CD14-positive monocyte (primary cell): ENCODE data around the gene AKT1S1. TPM values are rescaled to one million over a fixed set of nuclear protein-coding genes. Genes with fewer than 3 reads are reported as not detected.

Experiments
- DNase-seq, 3 donors: peaks; one replicate each; pipeline ENCODE4 v3.0.0-alpha.2; 2011 to 2022
- H2AFZ ChIP-seq: 2 replicates; pipeline ENCODE4 v1.6.0; 2012; ENCODE audit warnings: mild to moderate bottlenecking, low read depth, low read length, inconsistent platforms; ENCODE audit not compliant: insufficient read depth, poor library complexity, severe bottlenecking
- H3K27ac ChIP-seq, 2 donors: 1 replicate in 1 of 2; 2 replicates in 1 of 2; pipeline ENCODE4 v1.5.1; 2012 to 2013; ENCODE audit warnings: low read length in 2 of 2, control low read depth in 1 of 2, inconsistent platforms in 1 of 2, low read depth in 1 of 2, mild to moderate bottlenecking in 1 of 2
- H3K27me3 ChIP-seq, 2 donors: one replicate each; pipeline versions ENCODE4 v1.6.0 to v1.6.1; 2011 to 2013; ENCODE audit warnings: low read length in 2 of 2; ENCODE audit not compliant: control insufficient read depth in 2 of 2, insufficient read depth in 2 of 2
- H3K36me3 ChIP-seq, 2 donors: replicated peaks in 1 of 2; 1 replicate in 1 of 2; 2 replicates in 1 of 2; pipeline versions ENCODE4 v1.5.1 to v1.6.1; 2012 to 2013; ENCODE audit warnings: low read length in 2 of 2, control low read depth in 1 of 2, inconsistent platforms in 1 of 2, mild to moderate bottlenecking in 1 of 2; ENCODE audit not compliant: insufficient read depth in 2 of 2, control insufficient read depth in 1 of 2
- H3K4me1 ChIP-seq, 2 donors: 1 replicate in 1 of 2; 2 replicates in 1 of 2; pipeline versions ENCODE4 v1.5.1 to v1.6.1; 2012 to 2013; ENCODE audit warnings: low read length in 2 of 2, control low read depth in 1 of 2, inconsistent platforms in 1 of 2, mild to moderate bottlenecking in 1 of 2, moderate library complexity in 1 of 2; ENCODE audit not compliant: insufficient read depth in 2 of 2, control insufficient read depth in 1 of 2
- H3K4me2 ChIP-seq: replicated peaks from 2 replicates; pipeline ENCODE3; 2012; ENCODE audit warnings: low read length, moderate library complexity, mild to moderate bottlenecking; ENCODE audit not compliant: poor library complexity, severe bottlenecking; ENCODE audit errors: extremely low read depth
- H3K4me3 ChIP-seq, 3 experiments: fragments of 200-600 bp in 1 of 3; sonication (generic) in 1 of 3; replicated peaks in 1 of 3; 1 replicate in 2 of 3; 2 replicates in 1 of 3; pipeline ENCODE4 v1.5.1; 2011 to 2013; ENCODE audit warnings: low read length in 3 of 3, mild to moderate bottlenecking in 3 of 3, control low read depth in 2 of 3, low read depth in 2 of 3, inconsistent platforms in 1 of 3, moderate library complexity in 1 of 3
- H3K79me2 ChIP-seq: 2 replicates; pipeline ENCODE4 v1.6.0; 2012; ENCODE audit warnings: mild to moderate bottlenecking, control low read depth, inconsistent platforms, low read length, moderate library complexity; ENCODE audit not compliant: insufficient read depth
- H3K9ac ChIP-seq: 2 replicates; pipeline ENCODE4 v1.6.0; 2017; ENCODE audit warnings: low read length, mild to moderate bottlenecking; ENCODE audit not compliant: insufficient read depth, poor library complexity, severe bottlenecking
- H3K9me3 ChIP-seq, 2 donors: replicated peaks in 1 of 2; 1 replicate in 1 of 2; 2 replicates in 1 of 2; pipeline versions ENCODE4 v1.5.1 to v1.6.1; 2012 to 2013; ENCODE audit warnings: low read length in 2 of 2, control low read depth in 1 of 2; ENCODE audit not compliant: control insufficient read depth in 1 of 2, insufficient read depth in 1 of 2
- H4K20me1 ChIP-seq: 2 replicates; pipeline ENCODE4 v1.6.0; 2012; ENCODE audit warnings: mild to moderate bottlenecking, low read length, control low read depth, moderate library complexity; ENCODE audit not compliant: insufficient read depth
- H3K27ac Mint-ChIP-seq, 7 donors: one replicate each; pipeline ENCODE4 v1.8.0; 2020; ENCODE audit warnings: mild to moderate bottlenecking in 7 of 7, mixed read lengths in 7 of 7, moderate library complexity in 6 of 7, inconsistent platforms in 2 of 7
- H3K27me3 Mint-ChIP-seq, 3 donors: one replicate each; pipeline ENCODE4 v1.8.0; 2021 to 2022; ENCODE audit warnings: low read depth in 3 of 3, mild to moderate bottlenecking in 3 of 3, mixed read lengths in 3 of 3, moderate library complexity in 3 of 3, inconsistent platforms in 1 of 3
- H3K36me3 Mint-ChIP-seq, 2 donors: one replicate each; pipeline ENCODE4 v1.8.0; 2020; ENCODE audit warnings: mixed read lengths in 2 of 2, inconsistent platforms in 1 of 2, mild to moderate bottlenecking in 1 of 2
- H3K4me1 Mint-ChIP-seq: one replicate; pipeline ENCODE4 v1.8.0; 2020; ENCODE audit warnings: mild to moderate bottlenecking, mixed read lengths
- H3K4me3 Mint-ChIP-seq, 2 donors: one replicate each; pipeline ENCODE4 v1.8.0; 2020; ENCODE audit warnings: mild to moderate bottlenecking in 2 of 2, mixed read lengths in 2 of 2, moderate library complexity in 1 of 2
- H3K9me3 Mint-ChIP-seq, 7 donors: one replicate each; pipeline ENCODE4 v1.8.0; 2020 to 2022; ENCODE audit warnings: mixed read lengths in 7 of 7, mild to moderate bottlenecking in 6 of 7, moderate library complexity in 6 of 7, inconsistent platforms in 2 of 7
- WGBS: methylation state at CpG from one replicate; pipeline ENCODE4 v1.1.5; 2013; ENCODE audit warnings: missing lambda C conversion rate; ENCODE audit not compliant: insufficient coverage; 5-methylcytosine and 5-hydroxymethylcytosine counted together
- intact Hi-C, 2 donors: fragments of 100-400 bp; cut with micrococcal nuclease; formaldehyde crosslinking; loops; one replicate each; pipeline versions ENCODE4 v1.15.0 to v1.15.1; 2023
- polyA plus RNA-seq, 3 donors: library from polyadenylated mRNA; depleted of rRNA in 1 of 3; unstranded in 2 of 3; stranded (reverse) in 1 of 3; fragments of 300-500 nt in 2 of 3; fragments of >200 nt in 1 of 3; fragmentation: Illumina TruSeq in 2 of 3; gene quantifications; 1 replicate in 2 of 3; 2 replicates in 1 of 3; pipeline ENCODE4 v1.2.3, GENCODE V29; 2012 to 2021
- TF ChIP-seq, protein P1 (sequence below): fragments of 200-600 bp; IDR thresholded peaks from one replicate; pipeline ENCODE4 v1.8.0; 2022; ENCODE audit warnings: antibody characterized with exemption, mild to moderate bottlenecking

The AKT1S1 gene
- polyA plus RNA-seq, 3 donors: 5.4 to 18.2 (median 6.6) TPM

DNA sequence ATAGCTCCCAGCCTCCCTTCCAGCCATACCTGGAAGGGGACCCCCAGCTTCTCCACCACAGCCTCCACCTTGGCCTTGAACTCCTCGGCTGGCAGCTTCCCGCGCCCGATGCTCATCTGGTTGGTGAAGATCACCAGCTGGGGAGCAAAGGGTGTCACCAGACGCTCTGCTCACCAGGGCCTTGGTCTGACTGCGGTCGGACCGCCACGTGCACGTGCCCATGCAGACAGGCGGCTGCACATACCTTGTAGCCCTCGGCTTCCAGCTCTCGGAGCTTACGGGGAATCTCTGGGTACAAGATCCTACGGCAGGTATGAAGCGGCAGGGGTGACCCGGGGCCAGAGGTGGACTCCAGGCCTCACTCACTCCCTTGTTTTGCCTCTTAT lies 13.2 kb downstream of the AKT1S1 start:
- H3K27ac ChIP-seq: no peak overlapping the region
- H3K9ac ChIP-seq: no peak overlapping the region
- Mint-ChIP-seq H3K27ac (peak overlapping the region in 1 of 7 donors; percentile 46), H3K4me3 (peak overlapping the region in 1 of 2 donors; percentile 31), H3K27me3 (no peaks in the 10 kb centered on the region), H3K9me3 (no peaks in the 10 kb centered on the region), H3K36me3 (peaks cover 37 to 61% of the 10 kb centered on the region in 2 donors), H3K4me1 (peaks cover 41% of the 10 kb centered on the region)
- no peak overlapping the region for H3K4me3 ChIP-seq
- peaks cover 61% of the 10 kb centered on the region for H4K20me1 ChIP-seq
- H3K9me3 ChIP-seq: no peaks in the 10 kb centered on the region
- H3K4me2 ChIP-seq: no peak overlapping the region
- no peak for DNase-seq
- no peak overlapping the region for H2AFZ ChIP-seq
- intact Hi-C loops: no loop called here
- no peaks in the 10 kb centered on the region for H3K27me3 ChIP-seq
- 95% methylated on average over 15 of the region's 17 CpGs for WGBS
- TF ChIP-seq, protein P1, sequence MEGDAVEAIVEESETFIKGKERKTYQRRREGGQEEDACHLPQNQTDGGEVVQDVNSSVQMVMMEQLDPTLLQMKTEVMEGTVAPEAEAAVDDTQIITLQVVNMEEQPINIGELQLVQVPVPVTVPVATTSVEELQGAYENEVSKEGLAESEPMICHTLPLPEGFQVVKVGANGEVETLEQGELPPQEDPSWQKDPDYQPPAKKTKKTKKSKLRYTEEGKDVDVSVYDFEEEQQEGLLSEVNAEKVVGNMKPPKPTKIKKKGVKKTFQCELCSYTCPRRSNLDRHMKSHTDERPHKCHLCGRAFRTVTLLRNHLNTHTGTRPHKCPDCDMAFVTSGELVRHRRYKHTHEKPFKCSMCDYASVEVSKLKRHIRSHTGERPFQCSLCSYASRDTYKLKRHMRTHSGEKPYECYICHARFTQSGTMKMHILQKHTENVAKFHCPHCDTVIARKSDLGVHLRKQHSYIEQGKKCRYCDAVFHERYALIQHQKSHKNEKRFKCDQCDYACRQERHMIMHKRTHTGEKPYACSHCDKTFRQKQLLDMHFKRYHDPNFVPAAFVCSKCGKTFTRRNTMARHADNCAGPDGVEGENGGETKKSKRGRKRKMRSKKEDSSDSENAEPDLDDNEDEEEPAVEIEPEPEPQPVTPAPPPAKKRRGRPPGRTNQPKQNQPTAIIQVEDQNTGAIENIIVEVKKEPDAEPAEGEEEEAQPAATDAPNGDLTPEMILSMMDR: no peak
- peaks cover 44 to 53% of the 10 kb centered on the region in 2 donors for H3K36me3 ChIP-seq
- peaks cover 42% of the 10 kb centered on the region for H3K79me2 ChIP-seq
- peaks cover 37 to 42% of the 10 kb centered on the region in 2 donors for H3K4me1 ChIP-seq

DNA sequence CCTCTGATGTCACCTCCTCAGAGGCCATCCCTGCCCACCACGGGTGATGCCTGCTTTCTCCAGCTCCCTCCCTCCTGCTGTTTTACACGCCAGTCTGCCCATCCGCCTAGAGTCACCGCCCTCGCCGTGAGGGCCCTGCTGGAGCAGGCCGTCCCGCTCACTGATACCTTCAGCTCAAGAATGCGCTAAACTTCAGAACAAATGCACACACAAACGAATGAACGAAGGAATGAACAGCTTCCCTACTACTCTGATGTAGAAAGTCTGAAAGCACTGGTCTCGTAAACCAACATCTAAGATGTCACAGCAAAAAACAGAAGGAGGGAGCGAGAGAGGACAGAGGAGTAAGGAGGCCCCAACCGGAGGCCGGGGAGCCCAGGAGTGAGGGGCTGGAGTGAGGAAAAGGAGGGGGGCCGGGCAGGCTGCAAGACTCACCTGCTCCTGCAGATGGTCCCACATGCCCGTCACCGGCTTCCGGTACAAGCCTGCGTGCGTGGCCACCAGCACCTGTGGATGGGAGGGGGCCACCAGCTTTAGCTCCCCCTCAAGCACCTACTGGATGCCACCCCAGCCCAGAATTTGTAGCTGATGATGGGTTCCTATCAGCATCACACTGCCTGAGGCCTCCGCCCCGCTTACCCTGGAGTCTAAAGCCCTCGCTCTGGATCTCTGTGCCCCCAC lies 13.8 kb downstream of the AKT1S1 start:
- no peak for DNase-seq
- Mint-ChIP-seq H3K36me3 (peaks cover 40 to 67% of the 10 kb centered on the region in 2 donors), H3K4me1 (peaks cover 36% of the 10 kb centered on the region), H3K27ac (peak overlapping the region in 3 of 7 donors; percentile 14 to 77 (median 37)), H3K4me3 (no peak overlapping the region), H3K9me3 (no peaks in the 10 kb centered on the region), H3K27me3 (no peaks in the 10 kb centered on the region)
- TF ChIP-seq, protein P1: no peak
- 97% methylated on average over 19 of the region's 24 CpGs for WGBS
- intact Hi-C loops: no loop called here
- H2AFZ ChIP-seq: no peak overlapping the region
- H3K9ac ChIP-seq: no peak overlapping the region
- H3K36me3 ChIP-seq: peaks cover 49 to 58% of the 10 kb centered on the region in 2 donors
- H3K4me3 ChIP-seq: no peak overlapping the region
- no peaks in the 10 kb centered on the region for H3K9me3 ChIP-seq
- H3K27ac ChIP-seq: no peak overlapping the region
- no peak overlapping the region for H3K4me2 ChIP-seq
- peaks cover 65% of the 10 kb centered on the region for H4K20me1 ChIP-seq
- H3K4me1 ChIP-seq: peaks cover 32 to 36% of the 10 kb centered on the region in 2 donors
- H3K27me3 ChIP-seq: no peaks in the 10 kb centered on the region
- peaks cover 42% of the 10 kb centered on the region for H3K79me2 ChIP-seq
